HepG2 (cell line): ENCODE results near the gene RNF149. TPM values are rescaled to one million over a fixed set of nuclear protein-coding genes. Genes with fewer than 3 reads are reported as not detected.

Experiments
- FOXA3 ChIP-seq: IDR thresholded peaks from 2 replicates; pipeline ENCODE4 v1.6.1; 2016; ENCODE audit warnings: missing genetic modification reagents, missing compliant biosample characterization
- HOXA9 ChIP-seq: sonication (generic); formaldehyde crosslinking; IDR thresholded peaks from 2 replicates; pipeline ENCODE4 v1.8.1; 2022; ENCODE audit warnings: missing genetic modification reagents, mild to moderate bottlenecking, moderate library complexity, borderline replicate concordance
- KLF11 ChIP-seq: IDR thresholded peaks from 2 replicates; pipeline ENCODE4 v1.6.1; 2016; ENCODE audit warnings: missing compliant biosample characterization
- MTF2 ChIP-seq: sonication (generic); formaldehyde crosslinking; IDR thresholded peaks from 2 replicates; pipeline ENCODE4 v1.5.0; 2020; ENCODE audit warnings: missing genetic modification reagents, borderline replicate concordance
- NCOA5 ChIP-seq: sonication (generic); formaldehyde crosslinking; IDR thresholded peaks from 2 replicates; pipeline ENCODE4 v1.4.0; 2020; ENCODE audit warnings: missing genetic modification reagents
- NFKBIZ ChIP-seq: IDR thresholded peaks from 2 replicates; pipeline ENCODE4 v1.6.1; 2018; ENCODE audit warnings: missing genetic modification reagents, missing compliant biosample characterization
- SAP130 ChIP-seq: IDR thresholded peaks from 2 replicates; pipeline ENCODE4 v1.6.1; 2016; ENCODE audit warnings: low read depth
- SIN3A ChIP-seq: IDR thresholded peaks from 2 replicates; pipeline ENCODE4 v1.6.1; 2011; ENCODE audit warnings: low read depth, mild to moderate bottlenecking, control low read depth, low read length, borderline replicate concordance
- TAF1 ChIP-seq: sonication (generic); formaldehyde crosslinking; IDR thresholded peaks from 2 replicates; pipeline ENCODE4 v1.4.0; 2020; ENCODE audit warnings: missing genetic modification reagents
- WIZ ChIP-seq: sonication (generic); formaldehyde crosslinking; IDR thresholded peaks from 2 replicates; pipeline ENCODE4 v1.5.1; 2020; ENCODE audit warnings: mild to moderate bottlenecking, missing genetic modification reagents
- ZBTB7A ChIP-seq: sonication (generic); formaldehyde crosslinking; IDR thresholded peaks from 2 replicates; pipeline ENCODE4 v1.8.0; 2022; ENCODE audit warnings: mild to moderate bottlenecking, missing genetic modification reagents
- ZFP37 ChIP-seq: sonication (generic); formaldehyde crosslinking; IDR thresholded peaks from 2 replicates; pipeline ENCODE4 v1.4.0; 2020; ENCODE audit warnings: missing genetic modification reagents, borderline replicate concordance
- ZMYM3 ChIP-seq: sonication (generic); formaldehyde crosslinking; IDR thresholded peaks from 2 replicates; pipeline ENCODE4 v1.5.1; 2020; ENCODE audit warnings: mild to moderate bottlenecking, missing genetic modification reagents
- ZNF205 ChIP-seq: IDR thresholded peaks from 2 replicates; pipeline ENCODE4 v1.6.1; 2018; ENCODE audit warnings: missing biosample characterization, missing genetic modification reagents
- ZNF232 ChIP-seq: sonication (generic); formaldehyde crosslinking; IDR thresholded peaks from 2 replicates; pipeline ENCODE4 v1.4.0; 2020; ENCODE audit warnings: missing genetic modification reagents, borderline replicate concordance
- ZNF430 ChIP-seq: sonication (generic); formaldehyde crosslinking; IDR thresholded peaks from 2 replicates; pipeline ENCODE4 v1.9.0; 2021; ENCODE audit warnings: mild to moderate bottlenecking, missing genetic modification reagents
- ZNF446 ChIP-seq: sonication (generic); formaldehyde crosslinking; IDR thresholded peaks from 2 replicates; pipeline ENCODE4 v1.5.0; 2020; ENCODE audit warnings: mild to moderate bottlenecking, missing genetic modification reagents
- ZNF503 ChIP-seq: sonication (generic); formaldehyde crosslinking; IDR thresholded peaks from 2 replicates; pipeline ENCODE4 v1.4.0; 2020; ENCODE audit warnings: missing genetic modification reagents
- ZNF510 ChIP-seq: sonication (generic); formaldehyde crosslinking; IDR thresholded peaks from 2 replicates; pipeline ENCODE4 v1.4.0; 2020; ENCODE audit warnings: low read depth, mild to moderate bottlenecking, missing genetic modification reagents
- ZNF614 ChIP-seq: IDR thresholded peaks from 2 replicates; pipeline ENCODE4 v1.6.1; 2018; ENCODE audit warnings: missing biosample characterization, missing genetic modification reagents, inconsistent platforms, borderline replicate concordance
- ZNF678 ChIP-seq: sonication (generic); formaldehyde crosslinking; IDR thresholded peaks from 2 replicates; pipeline ENCODE4 v1.4.0; 2020; ENCODE audit warnings: mild to moderate bottlenecking, missing genetic modification reagents
- ZNF790 ChIP-seq: sonication (generic); formaldehyde crosslinking; IDR thresholded peaks from 2 replicates; pipeline ENCODE4 v1.8.0; 2022; ENCODE audit warnings: missing genetic modification reagents, mild to moderate bottlenecking, borderline replicate concordance
- ZNF891 ChIP-seq: sonication (generic); formaldehyde crosslinking; IDR thresholded peaks from 2 replicates; pipeline ENCODE4 v1.5.0; 2020; ENCODE audit warnings: mild to moderate bottlenecking, missing genetic modification reagents
- polyA plus RNA-seq, 8 experiments: library from polyadenylated mRNA; depleted of rRNA in 3 of 8; stranded (reverse) in 7 of 8; unstranded in 1 of 8; fragments of >200 nt; fragmentation: Illumina TruSeq in 4 of 8; extraction: Trizol in 4 of 8; gene quantifications; 2 replicates each; pipeline versions ENCODE4 v1.2.1 to v1.2.3, GENCODE V29; 2011 to 2016; ENCODE audit warnings: low read depth in 4 of 8, missing spikeins in 1 of 8, mixed read lengths in 1 of 8; ENCODE audit not compliant: insufficient read depth in 1 of 8
- total RNA-seq, 5 experiments: library from RNA; depleted of rRNA; stranded (reverse); fragments of >200 nt; fragmentation: Illumina TruSeq; extraction: Trizol; gene quantifications; 2 replicates each; pipeline ENCODE4 v1.2.3, GENCODE V29; 2016; ENCODE audit warnings: low read depth in 1 of 5
- TF ChIP-seq, protein P1 (sequence below): sonication (generic); formaldehyde crosslinking; IDR thresholded peaks from 2 replicates; pipeline ENCODE4 v1.5.1; 2020; ENCODE audit warnings: mild to moderate bottlenecking, moderate library complexity, missing genetic modification reagents
- TF ChIP-seq, protein P2 (sequence below), 2 experiments: sonication (generic) in 1 of 2; formaldehyde crosslinking in 1 of 2; IDR thresholded peaks; 2 replicates each; pipeline versions ENCODE4 v1.5.1 to v1.6.1; 2011 to 2020; ENCODE audit warnings: borderline replicate concordance in 1 of 2, low read depth in 1 of 2, low read length in 1 of 2, mild to moderate bottlenecking in 1 of 2, missing genetic modification reagents in 1 of 2, moderate library complexity in 1 of 2

RNF149 gene
- total and polyA plus RNA-seq, 2 of the 13 experiments (the other 11 are each of a cell fraction or from before 2014, with no cell fraction given): 87.6 to 109 TPM

DNA sequence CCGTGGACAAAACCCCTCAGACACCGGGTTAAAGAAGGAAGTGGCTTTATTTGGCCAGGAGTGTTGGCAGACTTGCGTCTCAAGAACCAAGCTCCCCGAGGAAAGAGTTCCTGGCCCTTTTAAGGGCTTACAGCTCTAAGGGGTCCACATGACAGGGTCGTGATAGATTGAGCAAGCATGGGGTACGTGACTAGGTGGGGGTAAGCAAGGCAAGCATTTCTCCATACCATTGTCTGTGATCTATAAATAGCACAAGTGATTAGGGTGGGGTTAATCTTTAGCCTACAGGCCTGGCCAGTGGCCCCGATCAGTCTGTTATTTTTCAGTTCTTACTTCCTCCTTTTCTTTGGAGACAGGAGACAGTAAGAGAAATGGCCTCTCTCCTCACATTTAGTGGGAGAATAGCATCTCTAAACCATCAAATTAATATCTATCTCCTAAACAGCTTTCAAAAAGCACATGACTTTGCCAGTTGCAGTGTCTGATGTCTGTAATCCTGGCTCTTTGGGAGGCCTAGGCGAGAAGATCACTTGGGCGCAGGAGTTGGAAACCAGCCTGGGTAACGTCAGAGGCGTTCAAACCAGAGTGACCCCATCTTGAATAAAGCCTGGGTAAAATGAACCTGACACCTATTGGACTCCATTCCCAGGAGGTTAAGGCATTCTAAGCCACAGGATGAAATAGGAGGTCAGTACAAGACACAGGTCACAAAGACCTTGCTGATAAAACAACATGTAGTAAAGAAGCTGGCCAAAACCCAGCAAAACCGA is 74.1 kb downstream of the RNF149 start (continued):
- no peak for TF ChIP-seq ZMYM3 (CRISPR knock-in tag)
- TF ChIP-seq KLF11 (CRISPR knock-in tag): no peak
- no peak for TF ChIP-seq WIZ (CRISPR knock-in tag)
- TF ChIP-seq ZBTB7A: 0 out of 2 replicates have a peak, but pooled peaks have one; percentile 21
- no peak for TF ChIP-seq TAF1
- no peak for TF ChIP-seq ZFP37
- peak; percentile 60 for TF ChIP-seq SAP130
- no peak for TF ChIP-seq ZNF891 (CRISPR knock-in tag)
- TF ChIP-seq ZNF503: no peak
- no peak for TF ChIP-seq MTF2 (CRISPR knock-in tag)
- no peak for TF ChIP-seq ZNF232 (CRISPR knock-in tag)
- TF ChIP-seq, protein P1, sequence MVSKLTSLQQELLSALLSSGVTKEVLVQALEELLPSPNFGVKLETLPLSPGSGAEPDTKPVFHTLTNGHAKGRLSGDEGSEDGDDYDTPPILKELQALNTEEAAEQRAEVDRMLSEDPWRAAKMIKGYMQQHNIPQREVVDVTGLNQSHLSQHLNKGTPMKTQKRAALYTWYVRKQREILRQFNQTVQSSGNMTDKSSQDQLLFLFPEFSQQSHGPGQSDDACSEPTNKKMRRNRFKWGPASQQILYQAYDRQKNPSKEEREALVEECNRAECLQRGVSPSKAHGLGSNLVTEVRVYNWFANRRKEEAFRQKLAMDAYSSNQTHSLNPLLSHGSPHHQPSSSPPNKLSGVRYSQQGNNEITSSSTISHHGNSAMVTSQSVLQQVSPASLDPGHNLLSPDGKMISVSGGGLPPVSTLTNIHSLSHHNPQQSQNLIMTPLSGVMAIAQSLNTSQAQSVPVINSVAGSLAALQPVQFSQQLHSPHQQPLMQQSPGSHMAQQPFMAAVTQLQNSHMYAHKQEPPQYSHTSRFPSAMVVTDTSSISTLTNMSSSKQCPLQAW (CRISPR knock-in tag): peak; percentile 75; the same call in 1 of the 2 replicates
- TF ChIP-seq HOXA9 (CRISPR knock-in tag): no peak
- TF ChIP-seq ZNF510: no peak
- TF ChIP-seq NCOA5 (CRISPR knock-in tag): no peak
- no peak for TF ChIP-seq ZNF790
- TF ChIP-seq SIN3A: no peak
- TF ChIP-seq ZNF446 (CRISPR knock-in tag): no peak
- TF ChIP-seq FOXA3: peak; percentile 62
- no peak for TF ChIP-seq ZNF430 (CRISPR knock-in tag)
- TF ChIP-seq ZNF678: no peak
- 0 out of 2 replicates have a peak, but pooled peaks have one; percentile 68 for TF ChIP-seq NFKBIZ (CRISPR knock-in tag)
- TF ChIP-seq, protein P2, sequence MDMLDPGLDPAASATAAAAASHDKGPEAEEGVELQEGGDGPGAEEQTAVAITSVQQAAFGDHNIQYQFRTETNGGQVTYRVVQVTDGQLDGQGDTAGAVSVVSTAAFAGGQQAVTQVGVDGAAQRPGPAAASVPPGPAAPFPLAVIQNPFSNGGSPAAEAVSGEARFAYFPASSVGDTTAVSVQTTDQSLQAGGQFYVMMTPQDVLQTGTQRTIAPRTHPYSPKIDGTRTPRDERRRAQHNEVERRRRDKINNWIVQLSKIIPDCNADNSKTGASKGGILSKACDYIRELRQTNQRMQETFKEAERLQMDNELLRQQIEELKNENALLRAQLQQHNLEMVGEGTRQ (IDR thresholded peaks at IDR 0.05; ENCODE audit: low read depth, low read length): no peak
- TF ChIP-seq, protein P2 (CRISPR knock-in tag; IDR thresholded peaks at IDR 0.05; ENCODE audit: borderline replicate concordance): no peak
- no peak; the same call in 1 of the 2 replicates for TF ChIP-seq ZNF205 (CRISPR knock-in tag)
- peak; percentile 60; the same call in 1 of the 2 replicates for TF ChIP-seq ZNF614 (CRISPR knock-in tag)
